ENCODE measurements around the gene TRIM7. TPM values are rescaled to one million over a fixed set of nuclear protein-coding genes. Genes with fewer than 3 reads are reported as not detected.

The TRIM7 gene
- total and polyA plus RNA-seq, 9 donors, result 0.34 to 2.9 (median 0.82) TPM

- TF ChIP-seq POLR2A (IDR thresholded peaks at IDR 0.05) (no peak), EP300 (IDR thresholded peaks at IDR 0.05) (no peak), CTCF (IDR thresholded peaks at IDR 0.05) (no peak)
- no peak for DNase-seq
- Histone ChIP-seq H3K27me3 (no peaks in the 10 kb centered on the region), H3K4me1 (ENCODE audit: insufficient read depth) (no peaks in the 10 kb centered on the region), H3K9me3 (no peaks in the 10 kb centered on the region), H3K4me3 (no peak overlapping the region), H3K36me3 (no peaks in the 10 kb centered on the region), H3K27ac (no peak overlapping the region)
- WGBS, 3 donors, result 87 to 94% (median 88%) methylated on average over 13 of the region's 13 CpGs
- intact Hi-C loops (cut with DNase I), result no loop called here
Observed at GRCh38 chr5:181229996-181230395, 25.0 kb upstream of the TRIM7 start.

- Histone ChIP-seq H3K9me3 (no peaks in the 10 kb centered on the region), H3K4me1 (ENCODE audit: insufficient read depth) (peaks cover 5% of the 10 kb centered on the region), H3K36me3 (no peaks in the 10 kb centered on the region), H3K4me3 (peak overlapping the region; percentile 86), H3K27ac (no peak overlapping the region), H3K27me3 (no peaks in the 10 kb centered on the region)
- WGBS, 3 donors, result 46 to 72% (median 63%) methylated on average over 22 of the region's 22 CpGs
- DNase-seq, result peak in 2 of 5 donors; percentile 51 to 57
- TF ChIP-seq EP300 (IDR thresholded peaks at IDR 0.05) (no peak), CTCF (IDR thresholded peaks at IDR 0.05) (no peak), POLR2A (IDR thresholded peaks at IDR 0.05) (no peak)
- intact Hi-C loops (cut with DNase I), result loop anchor here in 2 of 4 donors (2.0 to 5.0 kb wide), 2 partner anchors 18 to 37 kb away; partner anchors contain the start of gene RACK1 (in 1 of the 2)
Observed at GRCh38 chr5:181224390-181225229, 19.6 kb upstream of the TRIM7 start.

GRCh38 chr5:181223729-181224389, 18.9 kb upstream of the TRIM7 start:
- peak overlapping the region; percentile 77 to 97 for H3K27ac ChIP-seq
- peak overlapping the region; percentile 86 for H3K4me3 ChIP-seq
- WGBS, 3 donors, result 0% methylated on average over 31 of the region's 31 CpGs
- no peaks in the 10 kb centered on the region for H3K9me3 ChIP-seq
- H3K4me1 ChIP-seq (ENCODE audit: insufficient read depth), result peaks cover 5% of the 10 kb centered on the region
- TF ChIP-seq POLR2A (IDR thresholded peaks at IDR 0.05) (no peak), CTCF (IDR thresholded peaks at IDR 0.05) (no peak), EP300 (IDR thresholded peaks at IDR 0.05) (no peak)
- intact Hi-C loops (cut with DNase I), result loop anchor here in 2 of 4 donors (2.0 to 5.0 kb wide), 2 partner anchors 19 to 37 kb away; partner anchors contain the start of gene RACK1 (in 2 of the 2)
- no peaks in the 10 kb centered on the region for H3K27me3 ChIP-seq
- DNase-seq, result peak in 2 of 5 donors; percentile 66 to 77
- H3K36me3 ChIP-seq, result no peaks in the 10 kb centered on the region

GRCh38 chr5:181223058-181223728, 18.2 kb upstream of the TRIM7 start, which contains the start of gene TRIM41:
TRIM41 (plus strand) TSS chr5:181223281; CDS start chr5:181224000, 719 bp downstream.
- peak; percentile 51 for TF ChIP-seq EP300 (IDR thresholded peaks at IDR 0.05)
- peak; percentile 95 for TF ChIP-seq POLR2A (IDR thresholded peaks at IDR 0.05)
- peak in 1 of 3 donors; percentile 7 for TF ChIP-seq CTCF (IDR thresholded peaks at IDR 0.05)
- Histone ChIP-seq H3K27me3 (no peaks in the 10 kb centered on the region), H3K4me1 (ENCODE audit: insufficient read depth) (peaks cover 6% of the 10 kb centered on the region), H3K27ac (peak within 1 kb of the TSS; percentile 77 to 97), H3K9me3 (no peaks in the 10 kb centered on the region), H3K36me3 (no peaks in the 10 kb centered on the region), H3K4me3 (peak within 1 kb of the TSS; percentile 86)
- 0 to 1% (median 1%) methylated on average over 59 of the region's 59 CpGs for WGBS, 3 donors
- peak; percentile 98 to 100 (median 99) for DNase-seq
- intact Hi-C loops (cut with DNase I), result loop anchor here in 1 of 4 donors (2.0 to 5.0 kb wide), 2 partner anchors 20 to 36 kb away; partner anchors contain the start of gene RACK1
